Neural cell (in vitro differentiated cells): ENCODE results near the gene CYP8B1.

ENCODE experiments used
- CTCF ChIP-seq: fragments of 450-650 bp; IDR thresholded peaks from 2 replicates; pipeline ENCODE4 v1.5.1; 2014; ENCODE audit warnings: antibody characterized with exemption, mild to moderate bottlenecking, moderate library complexity; ENCODE audit not compliant: poor library complexity, severe bottlenecking
- EP300 ChIP-seq: fragments of 450-650 bp; conservative IDR thresholded peaks from 2 replicates; pipeline ENCODE4 v1.6.1; 2014; ENCODE audit warnings: antibody characterized with exemption, mild to moderate bottlenecking, moderate library complexity; ENCODE audit not compliant: poor library complexity, severe bottlenecking
- EZH2 ChIP-seq: fragments of 200-600, 300-800 bp; shearing (Covaris generic), sonication (generic); IDR thresholded peaks from 2 replicates; pipeline ENCODE4 v1.6.1; 2014; ENCODE audit warnings: antibody characterized with exemption, low read length, borderline replicate concordance, mild to moderate bottlenecking; ENCODE audit not compliant: insufficient read depth, poor library complexity, severe bottlenecking
- MXI1 ChIP-seq: fragments of 450-650 bp; conservative IDR thresholded peaks from 2 replicates; pipeline ENCODE4 v1.6.1; 2014; ENCODE audit warnings: antibody characterized with exemption, mild to moderate bottlenecking; ENCODE audit not compliant: poor library complexity, severe bottlenecking
- POLR2AphosphoS5 ChIP-seq: IDR thresholded peaks from 2 replicates; pipeline ENCODE4 v1.6.1; 2012
- RAD21 ChIP-seq: fragments of 450-650 bp; conservative IDR thresholded peaks from 2 replicates; pipeline ENCODE4 v1.6.1; 2014; ENCODE audit warnings: antibody characterized with exemption, mild to moderate bottlenecking, moderate library complexity
- REST ChIP-seq: IDR thresholded peaks from 2 replicates; pipeline ENCODE4 v1.6.1; 2012; ENCODE audit warnings: borderline replicate concordance
- SMC3 ChIP-seq: fragments of 450-650 bp; conservative IDR thresholded peaks from 2 replicates; pipeline ENCODE4 v1.6.1; 2014; ENCODE audit warnings: antibody characterized with exemption, mild to moderate bottlenecking, moderate library complexity; ENCODE audit not compliant: poor library complexity
- TAF1 ChIP-seq: IDR thresholded peaks from 2 replicates; pipeline ENCODE4 v1.6.1; 2012; ENCODE audit warnings: low read depth

GRCh38 chr3:42906070-42906847 is 30.6 kb upstream of the CYP8B1 start, which contains the start of gene ZNF662:
- TF ChIP-seq CTCF = no peak
- TF ChIP-seq POLR2AphosphoS5 = no peak
- no peak for TF ChIP-seq REST
- no peak for TF ChIP-seq RAD21
- no peak for TF ChIP-seq EZH2
- TF ChIP-seq TAF1 = no peak
- TF ChIP-seq SMC3 = no peak
- TF ChIP-seq MXI1 = no peak
- TF ChIP-seq EP300 = no peak
